ACC112 (cell line): ENCODE data around the gene WDR55.
"Not testable (repeated sequence)": the region's sequence is repeated elsewhere in the genome, so short reads cannot be mapped to it uniquely, and the experiment has no call there.

Experiments used
- H2AFZ ChIP-seq: fragments of 200-600 bp; sonication (generic); one replicate; pipeline ENCODE4 v1.6.0; 2017; ENCODE audit warnings: antibody characterized with exemption, low read length; ENCODE audit not compliant: unreplicated experiment
- H3K27ac ChIP-seq: fragments of 200-600 bp; sonication (generic); 2 replicates; pipeline ENCODE4 v1.5.1; 2014; ENCODE audit warnings: low read depth, mild to moderate bottlenecking, antibody characterized with exemption, low read length, moderate library complexity
- H3K27me3 ChIP-seq: fragments of 200-600 bp; sonication (generic); 2 replicates; pipeline ENCODE4 v1.6.1; 2014; ENCODE audit warnings: mild to moderate bottlenecking, antibody characterized with exemption, low read length, moderate library complexity, mixed read lengths; ENCODE audit not compliant: insufficient read depth
- H3K36me3 ChIP-seq: fragments of 200-600 bp; sonication (generic); 2 replicates; pipeline ENCODE4 v1.6.1; 2016; ENCODE audit warnings: mild to moderate bottlenecking, antibody characterized with exemption, low read length, moderate library complexity, mixed read lengths; ENCODE audit not compliant: insufficient read depth
- H3K4me1 ChIP-seq: fragments of 200-600 bp; sonication (generic); one replicate; pipeline ENCODE4 v1.6.1; 2016; ENCODE audit warnings: low read length, mixed read lengths; ENCODE audit not compliant: insufficient read depth, unreplicated experiment, control insufficient read depth
- H3K4me3 ChIP-seq: fragments of 200-600 bp; sonication (generic); 2 replicates; pipeline ENCODE4 v1.5.1; 2014; ENCODE audit warnings: mild to moderate bottlenecking, low read depth, low read length
- H3K79me2 ChIP-seq: fragments of 200-600 bp; sonication (generic); one replicate; pipeline ENCODE4 v1.6.0; 2016; ENCODE audit warnings: low read length; ENCODE audit not compliant: control insufficient read depth, unreplicated experiment, insufficient read depth

Gene WDR55

DNA sequence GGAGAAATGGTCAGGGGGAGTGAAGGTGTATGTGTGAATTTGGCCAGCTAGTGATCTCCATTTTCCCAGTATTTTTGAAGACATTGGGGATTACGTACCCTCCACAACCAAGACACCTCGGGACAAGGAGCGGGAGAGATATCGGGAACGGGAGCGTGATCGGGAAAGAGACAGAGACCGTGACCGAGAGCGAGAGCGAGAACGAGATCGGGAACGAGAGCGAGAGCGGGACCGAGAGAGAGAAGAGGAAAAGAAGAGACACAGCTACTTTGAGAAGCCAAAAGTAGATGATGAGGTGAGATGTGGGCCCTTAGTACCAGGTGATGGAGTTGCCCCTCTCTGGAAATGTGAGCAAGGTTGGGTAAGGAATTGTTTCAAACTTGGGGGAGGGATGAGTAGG lies 5.8 kb upstream of the WDR55 start:
- H3K27me3 ChIP-seq: no peaks in the 10 kb centered on the region
- H3K36me3 ChIP-seq: peaks cover 48% of the 10 kb centered on the region
- H2AFZ ChIP-seq: no peak overlapping the region
- no peak overlapping the region for H3K4me3 ChIP-seq
- no peaks in the 10 kb centered on the region for H3K79me2 ChIP-seq
- H3K27ac ChIP-seq: no peak overlapping the region
- peaks cover 1% of the 10 kb centered on the region for H3K4me1 ChIP-seq

DNA sequence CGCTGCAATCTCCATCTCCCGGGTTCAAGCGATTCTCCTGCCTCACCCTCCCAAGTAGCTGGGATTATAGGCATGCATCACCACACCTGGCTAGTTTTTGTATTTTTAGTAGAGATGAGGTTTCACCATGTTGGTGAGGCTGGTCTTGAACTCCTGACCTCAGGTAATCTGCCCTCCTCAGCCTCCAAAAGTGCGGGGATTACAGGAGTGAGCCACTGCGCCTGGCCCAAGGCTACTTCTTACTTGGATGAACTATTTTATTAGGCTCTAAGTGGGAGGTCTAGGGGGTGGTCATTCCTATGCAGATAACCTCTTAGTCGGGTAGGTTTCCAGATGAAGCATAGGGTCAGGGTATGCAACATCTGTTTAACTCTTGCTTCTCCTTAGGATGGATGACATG lies 4.3 kb upstream of the WDR55 start:
- H3K79me2 ChIP-seq, H3K27ac ChIP-seq, H3K4me1 ChIP-seq, H3K4me3 ChIP-seq, H3K27me3 ChIP-seq, H2AFZ ChIP-seq: not testable (repeated sequence)
- H3K36me3 ChIP-seq: peaks cover 37% of the 10 kb centered on the region

DNA sequence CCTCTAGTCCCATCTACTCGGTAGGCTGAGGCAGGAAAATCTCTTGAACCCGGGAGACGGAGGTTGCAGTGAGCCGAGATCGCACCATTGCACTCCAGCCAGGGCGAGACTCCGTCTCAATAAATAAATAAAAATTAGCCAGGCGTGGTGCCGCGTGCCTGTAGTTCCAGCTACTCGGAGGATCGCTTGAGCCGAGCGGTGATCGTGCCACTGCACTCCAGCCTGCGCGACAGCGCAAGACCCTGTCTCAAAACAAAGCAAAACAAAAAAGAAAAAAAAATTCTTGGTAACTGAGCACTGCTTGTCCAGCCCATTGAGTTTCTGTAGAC lies 710 bp upstream of the WDR55 start:
- peak overlapping the region; percentile 92 for H3K4me3 ChIP-seq
- H3K79me2 ChIP-seq: peaks cover 37% of the 10 kb centered on the region
- peaks cover 35% of the 10 kb centered on the region for H3K36me3 ChIP-seq
- H3K27ac ChIP-seq: peak overlapping the region; percentile 85
- peaks cover 14% of the 10 kb centered on the region for H3K4me1 ChIP-seq
- peak overlapping the region; percentile 96 for H2AFZ ChIP-seq
- H3K27me3 ChIP-seq: no peaks in the 10 kb centered on the region

DNA sequence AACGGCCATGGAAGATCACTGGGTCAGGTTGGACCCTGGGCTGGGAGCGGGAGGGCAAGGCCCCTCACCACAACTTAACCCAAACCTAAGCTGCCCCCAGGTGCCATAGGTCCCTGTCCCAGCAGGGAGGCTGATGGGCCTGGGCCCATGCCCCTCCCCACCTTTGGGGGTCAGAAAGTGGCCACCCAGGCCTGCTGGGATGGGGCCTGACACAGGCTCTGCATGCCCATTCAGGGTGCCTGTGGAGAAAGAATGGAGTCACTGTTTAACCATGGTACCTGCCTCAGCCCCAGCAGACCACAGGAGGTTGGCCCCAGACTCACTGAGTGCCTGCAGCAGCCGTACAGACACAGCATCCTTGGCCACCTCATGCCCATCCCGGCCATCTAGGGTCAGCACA lies 6.3 kb downstream of the WDR55 start:
- not testable (repeated sequence) for H2AFZ ChIP-seq, H3K27me3 ChIP-seq, H3K4me3 ChIP-seq, H3K4me1 ChIP-seq, H3K27ac ChIP-seq
- Histone ChIP-seq H3K36me3 (peaks cover 22% of the 10 kb centered on the region; the same call in 1 of the 2 replicates), H3K79me2 (peaks cover 24% of the 10 kb centered on the region)

DNA sequence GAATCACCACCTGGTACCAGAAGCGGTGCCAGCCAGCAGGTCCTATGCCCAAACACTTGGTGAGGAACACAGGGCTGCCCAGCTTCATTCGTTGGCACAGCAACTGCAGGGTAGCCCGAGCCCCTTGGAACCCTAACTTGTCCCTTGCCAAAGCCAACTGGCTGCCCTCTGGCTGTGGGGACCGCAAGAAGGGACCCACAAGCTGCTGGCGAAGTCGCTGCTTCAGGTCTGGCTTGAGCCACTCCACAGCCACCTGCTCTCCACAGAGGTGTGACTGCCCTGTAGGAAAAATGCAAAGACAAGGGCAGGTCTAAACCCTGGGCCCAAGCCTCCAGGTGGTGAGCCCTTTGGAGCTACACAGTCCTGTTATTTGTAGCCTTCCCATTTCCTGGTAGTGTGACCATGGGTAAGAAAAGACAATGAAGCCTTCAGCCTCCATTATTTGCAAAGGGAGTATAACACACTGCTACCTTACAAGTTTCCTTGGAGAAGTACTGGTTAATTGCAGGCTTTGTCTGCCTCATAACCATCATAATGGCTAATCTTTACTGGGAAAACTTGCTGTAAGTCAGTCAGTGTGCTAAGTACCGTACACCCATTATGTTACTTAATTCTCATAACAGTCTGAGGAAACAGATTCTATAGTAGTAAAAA lies 6.9 kb downstream of the WDR55 start:
- no peak overlapping the region for H3K4me3 ChIP-seq
- H3K79me2 ChIP-seq: peaks cover 18% of the 10 kb centered on the region
- no peak overlapping the region for H3K27ac ChIP-seq
- peaks cover 2% of the 10 kb centered on the region for H3K4me1 ChIP-seq
- H2AFZ ChIP-seq: no peak overlapping the region
- no peaks in the 10 kb centered on the region for H3K27me3 ChIP-seq
- peaks cover 22% of the 10 kb centered on the region; the same call in 1 of the 2 replicates for H3K36me3 ChIP-seq

DNA sequence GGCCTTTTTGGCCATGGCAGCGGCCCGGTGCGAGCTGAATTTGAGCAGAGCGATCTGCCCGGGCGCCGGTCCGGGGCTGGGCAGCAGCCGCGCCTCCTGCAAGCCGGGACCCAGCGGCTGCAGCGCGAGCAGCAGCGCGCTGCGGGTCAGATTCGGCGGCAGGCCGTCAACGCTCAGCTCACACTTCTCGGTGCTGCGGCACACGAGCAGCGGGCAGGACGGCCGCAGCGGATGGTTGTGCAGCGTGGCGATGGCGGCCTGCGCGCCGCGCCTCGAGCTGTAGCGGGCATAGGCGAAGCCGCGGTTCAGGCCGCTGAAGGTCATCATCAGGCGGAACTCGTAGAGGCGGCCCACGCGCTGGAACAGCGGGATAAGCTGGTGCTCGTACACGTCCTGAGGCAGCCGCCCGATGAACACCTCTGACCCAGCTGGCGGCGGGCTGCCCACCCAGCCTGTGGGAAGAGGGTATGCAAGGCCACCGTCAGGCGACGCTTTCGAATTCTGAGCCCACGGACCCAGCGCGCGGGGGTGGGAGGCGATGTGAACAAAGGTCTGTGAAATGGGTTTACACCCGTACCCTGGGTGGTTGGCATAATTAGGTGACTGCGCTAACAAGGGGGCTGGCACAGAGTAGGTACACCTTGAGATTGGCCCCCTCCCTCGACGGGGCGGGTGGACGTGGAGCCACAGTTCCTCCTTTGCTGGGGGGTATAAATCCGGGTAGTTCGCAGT lies 7.9 kb downstream of the WDR55 start:
- Histone ChIP-seq H3K27me3 (no peaks in the 10 kb centered on the region), H3K4me1 (no peaks in the 10 kb centered on the region), H3K4me3 (no peak overlapping the region), H2AFZ (no peak overlapping the region), H3K79me2 (peaks cover 8% of the 10 kb centered on the region), H3K27ac (no peak overlapping the region), H3K36me3 (peaks cover 22% of the 10 kb centered on the region; the same call in 1 of the 2 replicates)

DNA sequence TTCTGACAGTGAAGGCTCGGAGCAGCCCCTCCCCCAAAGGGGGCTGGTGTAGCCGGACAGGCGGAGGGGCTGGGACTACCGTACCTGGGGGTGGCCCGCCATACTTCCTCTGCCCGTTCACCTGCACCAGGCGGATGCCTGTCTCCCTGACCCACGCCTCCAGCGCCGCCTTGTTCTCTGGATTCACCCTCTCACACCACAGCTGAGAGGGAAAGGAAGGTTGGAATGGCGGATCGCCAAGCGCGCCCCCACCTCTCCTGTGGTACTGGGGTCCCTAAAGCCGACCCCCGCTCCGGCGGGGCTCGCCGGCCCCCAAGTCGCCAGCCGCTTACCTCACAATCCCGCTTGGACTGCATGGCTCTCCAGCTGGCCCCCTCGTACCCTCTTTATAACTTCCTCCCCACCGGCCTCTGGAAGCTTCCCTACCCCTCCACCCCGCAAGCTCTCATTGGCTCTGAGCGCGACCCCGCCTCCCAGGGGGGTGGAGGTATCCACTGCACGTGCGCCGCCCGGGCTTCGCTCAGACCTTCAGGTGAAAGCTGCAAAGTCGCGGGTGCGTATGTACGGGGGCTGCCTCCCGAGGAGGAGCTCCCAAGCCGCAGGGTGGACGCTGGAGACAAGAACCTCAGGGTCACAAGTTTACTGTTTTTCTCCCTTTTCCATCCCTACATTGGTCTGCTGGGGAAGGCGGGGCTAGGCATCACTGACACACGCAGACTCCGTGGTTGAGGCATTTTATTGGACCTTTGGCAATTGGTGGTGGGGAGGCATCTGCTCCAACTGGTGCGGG lies 8.7 kb downstream of the WDR55 start, which contains the start of gene DND1:
DND1 (minus strand) TSS at position 390 of the 790 bp plus-strand sequence; CDS start at position 356, 34 bp downstream.
- no peak within 1 kb of the TSS for H3K27ac ChIP-seq
- H3K4me3 ChIP-seq: no peak within 1 kb of the TSS
- no peaks in the 10 kb centered on the region for H3K27me3 ChIP-seq
- no peak within 1 kb of the TSS for H2AFZ ChIP-seq
- no peaks in the 10 kb centered on the region for H3K4me1 ChIP-seq
- H3K79me2 ChIP-seq: peaks cover under 1% of the 10 kb centered on the region
- peaks cover 18% of the 10 kb centered on the region; the same call in 1 of the 2 replicates for H3K36me3 ChIP-seq

DNA sequence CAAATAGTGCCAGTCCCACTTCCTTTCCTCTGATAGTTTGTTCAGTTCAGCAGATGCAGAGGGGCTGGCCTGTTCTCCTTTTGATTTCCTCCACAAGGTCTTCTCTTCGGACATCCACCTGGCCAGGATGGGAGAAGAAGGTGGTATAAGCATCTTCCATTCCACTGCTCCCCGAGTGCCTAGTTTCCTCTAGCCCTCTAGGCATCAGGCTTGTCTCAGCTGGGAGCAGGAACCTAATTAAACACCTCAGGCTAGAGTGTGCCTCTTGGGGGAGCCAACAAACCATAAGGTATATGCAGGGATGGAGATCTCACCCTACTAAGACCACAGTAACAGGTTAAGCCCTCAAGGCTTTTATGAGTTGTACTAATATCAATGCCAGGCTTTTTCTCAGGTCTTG lies 9.5 kb downstream of the WDR55 start:
- Histone ChIP-seq H3K79me2 (no peaks in the 10 kb centered on the region), H3K4me3 (no peak overlapping the region), H3K4me1 (no peaks in the 10 kb centered on the region), H2AFZ (no peak overlapping the region), H3K36me3 (peaks cover 19% of the 10 kb centered on the region; the same call in 1 of the 2 replicates), H3K27ac (no peak overlapping the region), H3K27me3 (no peaks in the 10 kb centered on the region)

DNA sequence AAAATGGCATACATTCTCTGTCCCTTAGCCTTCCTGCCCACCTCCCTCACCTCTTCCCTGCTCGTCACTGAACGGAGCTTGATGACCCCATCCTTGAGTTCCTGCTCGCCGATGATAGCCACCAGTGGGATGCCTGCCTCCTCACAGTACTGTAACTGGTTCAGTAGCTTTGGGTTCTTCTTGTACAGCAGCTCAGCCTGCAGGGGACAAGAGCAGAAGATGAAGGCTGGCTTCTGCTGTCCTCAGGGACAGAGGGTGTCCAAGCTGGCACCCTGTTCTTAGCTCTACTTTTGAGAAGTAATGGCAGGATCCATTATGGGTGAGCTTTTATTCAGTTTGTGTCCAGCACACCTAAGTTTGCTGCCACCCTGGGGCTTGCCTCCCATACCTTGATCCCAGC lies 9.9 kb downstream of the WDR55 start:
- Histone ChIP-seq H2AFZ (no peak overlapping the region), H3K4me3 (no peak overlapping the region), H3K36me3 (peaks cover 20% of the 10 kb centered on the region; the same call in 1 of the 2 replicates)

DNA sequence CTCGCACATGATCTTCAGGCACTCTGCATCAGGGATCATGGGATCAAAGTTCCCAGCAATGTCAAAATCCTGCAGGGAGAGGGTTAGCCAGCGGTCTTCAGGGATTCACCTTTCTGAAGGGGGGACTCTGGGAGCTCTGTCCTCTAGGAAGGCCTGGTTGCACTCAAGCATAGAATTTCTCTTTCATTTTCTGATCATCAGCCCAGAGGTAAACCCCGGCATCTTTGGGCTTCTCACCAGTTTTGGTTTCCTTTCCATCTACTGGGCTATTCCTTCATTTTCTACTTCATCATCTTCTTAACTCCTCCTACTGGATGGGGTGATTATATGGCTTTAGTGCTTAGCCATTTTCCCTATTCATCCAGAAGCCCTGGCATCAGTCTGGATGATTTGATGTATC lies 13.2 kb downstream of the WDR55 start:
- Histone ChIP-seq H3K79me2 (no peaks in the 10 kb centered on the region), H3K27me3 (no peaks in the 10 kb centered on the region), H3K4me3 (no peak overlapping the region), H3K4me1 (no peaks in the 10 kb centered on the region), H3K27ac (no peak overlapping the region), H2AFZ (no peak overlapping the region), H3K36me3 (peaks cover 24% of the 10 kb centered on the region; the same call in 1 of the 2 replicates)

More for the DNA sequence above, 9.9 kb downstream of the WDR55 start:
- Histone ChIP-seq H3K27ac (no peak overlapping the region), H3K4me1 (no peaks in the 10 kb centered on the region), H3K79me2 (no peaks in the 10 kb centered on the region), H3K27me3 (no peaks in the 10 kb centered on the region)
